GM18502 (cell line): ENCODE data around the gene LRRC25.

Experiments used
- ATAC-seq: cut with Tn5 transposase; IDR thresholded peaks from one replicate; pipeline ENCODE4 v1.9.1; 2021; ENCODE audit warnings: mild to moderate bottlenecking; ENCODE audit not compliant: unreplicated experiment, poor library complexity

The LRRC25 gene

GRCh38 chr19:18397242-18398202, at the start of gene LRRC25:
Gene LRRC25 (minus strand): TSS chr19:18397622. CDS start chr19:18396963, 659 bp downstream.
- ATAC-seq: no peak

GRCh38 chr19:18446811-18447359, 49.5 kb upstream of the LRRC25 start:
- ATAC-seq: no peak

GRCh38 chr19:18446145-18446810, 48.9 kb upstream of the LRRC25 start:
- ATAC-seq: no peak

- no peak for ATAC-seq
Observed at GRCh38 chr19:18445262-18445948, 48.0 kb upstream of the LRRC25 start.

- no peak for ATAC-seq
Observed at GRCh38 chr19:18444513-18444912, 47.1 kb upstream of the LRRC25 start.

GRCh38 chr19:18443831-18444230, 46.4 kb upstream of the LRRC25 start:
- ATAC-seq: no peak

GRCh38 chr19:18443406-18443805, 46.0 kb upstream of the LRRC25 start:
- no peak for ATAC-seq

- no peak for ATAC-seq
Observed at GRCh38 chr19:18442941-18443340, 45.5 kb upstream of the LRRC25 start.

- no peak for ATAC-seq
Observed at GRCh38 chr19:18441804-18442788, 44.7 kb upstream of the LRRC25 start.

GRCh38 chr19:18440936-18441803, 43.7 kb upstream of the LRRC25 start:
- ATAC-seq: no peak

GRCh38 chr19:18440415-18440877, 43.0 kb upstream of the LRRC25 start:
- no peak for ATAC-seq

GRCh38 chr19:18439910-18440237, 42.5 kb upstream of the LRRC25 start:
- ATAC-seq: no peak

GRCh38 chr19:18439025-18439909, 41.8 kb upstream of the LRRC25 start:
- ATAC-seq: no peak

GRCh38 chr19:18438331-18439024, 41.1 kb upstream of the LRRC25 start:
- ATAC-seq: no peak

- no peak for ATAC-seq
Observed at GRCh38 chr19:18437491-18438330, 40.3 kb upstream of the LRRC25 start, which contains the start of gene ISYNA1. Gene ISYNA1 (minus strand): TSS chr19:18438133. CDS start chr19:18437979, 154 bp downstream.
